HUES64 (cell line): ENCODE data around the gene PCA3. TPM values are rescaled to one million over a fixed set of nuclear protein-coding genes. Genes with fewer than 3 reads are reported as not detected.

Source experiments
- H3K27ac ChIP-seq: 2 replicates; pipeline ENCODE4 v1.7.0; 2013; ENCODE audit warnings: low read depth, low read length, inconsistent platforms
- H3K27me3 ChIP-seq: 2 replicates; pipeline ENCODE4 v1.6.1; 2013; ENCODE audit warnings: mild to moderate bottlenecking, low read length; ENCODE audit not compliant: insufficient read depth
- H3K36me3 ChIP-seq: 2 replicates; pipeline ENCODE4 v1.6.1; 2013; ENCODE audit warnings: mild to moderate bottlenecking, low read length; ENCODE audit not compliant: insufficient read depth
- H3K4me1 ChIP-seq: 2 replicates; pipeline ENCODE4 v1.6.1; 2013; ENCODE audit warnings: mild to moderate bottlenecking, low read length, moderate library complexity; ENCODE audit not compliant: insufficient read depth
- H3K4me3 ChIP-seq: 2 replicates; pipeline ENCODE4 v1.5.1; 2013; ENCODE audit warnings: mild to moderate bottlenecking, low read length, moderate library complexity
- H3K9ac ChIP-seq: 2 replicates; pipeline ENCODE4 v1.6.1; 2013; ENCODE audit warnings: mild to moderate bottlenecking, low read depth, low read length
- H3K9me3 ChIP-seq: 2 replicates; pipeline ENCODE4 v1.6.1; 2013; ENCODE audit warnings: low read depth, low read length; ENCODE audit not compliant: insufficient read depth
- WGBS: fragments of 150-250, 120-280 bp; methylation state at CpG from one replicate; pipeline ENCODE4 v1.1.7; 2013; ENCODE audit warnings: missing lambda C conversion rate; 5-methylcytosine and 5-hydroxymethylcytosine counted together
- polyA plus RNA-seq, 2 experiments: library from polyadenylated mRNA; stranded (reverse); fragments of 50-300 nt; gene quantifications; one replicate each; pipeline ENCODE4 v1.2.3, GENCODE V29; 2013

PCA3 gene
- not detected for polyA plus RNA-seq (2013, experiment 1 of 2)
- polyA plus RNA-seq (2013, experiment 2 of 2) = not detected

DNA sequence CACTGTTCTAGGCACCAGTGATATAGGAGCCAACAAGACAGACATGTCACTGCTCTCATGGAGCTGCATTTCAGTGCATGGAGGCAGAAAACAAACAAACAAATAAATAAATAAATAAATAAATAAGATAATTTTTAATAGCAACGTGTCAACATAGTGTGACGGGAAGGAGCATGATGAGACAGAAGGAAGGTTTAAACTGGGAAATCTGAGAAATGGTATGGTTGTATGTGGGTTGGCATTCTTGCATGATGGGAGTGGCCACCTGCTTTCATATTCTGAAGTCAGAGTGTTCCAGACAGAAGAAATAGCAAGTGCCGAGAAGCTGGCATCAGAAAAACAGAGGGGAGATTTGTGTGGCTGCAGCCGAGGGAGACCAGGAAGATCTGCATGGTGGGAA, at the start of gene PCA3:
Gene PCA3 (plus strand): TSS at position 301 of the 400 bp plus-strand sequence.
- Histone ChIP-seq H3K27ac (no peak within 1 kb of the TSS), H3K9ac (no peak within 1 kb of the TSS), H3K4me1 (no peaks in the 10 kb centered on the region), H3K27me3 (no peaks in the 10 kb centered on the region), H3K9me3 (no peaks in the 10 kb centered on the region), H3K4me3 (no peak within 1 kb of the TSS), H3K36me3 (no peaks in the 10 kb centered on the region)
- 93% methylated on average over 4 of the region's 4 CpGs for WGBS

DNA sequence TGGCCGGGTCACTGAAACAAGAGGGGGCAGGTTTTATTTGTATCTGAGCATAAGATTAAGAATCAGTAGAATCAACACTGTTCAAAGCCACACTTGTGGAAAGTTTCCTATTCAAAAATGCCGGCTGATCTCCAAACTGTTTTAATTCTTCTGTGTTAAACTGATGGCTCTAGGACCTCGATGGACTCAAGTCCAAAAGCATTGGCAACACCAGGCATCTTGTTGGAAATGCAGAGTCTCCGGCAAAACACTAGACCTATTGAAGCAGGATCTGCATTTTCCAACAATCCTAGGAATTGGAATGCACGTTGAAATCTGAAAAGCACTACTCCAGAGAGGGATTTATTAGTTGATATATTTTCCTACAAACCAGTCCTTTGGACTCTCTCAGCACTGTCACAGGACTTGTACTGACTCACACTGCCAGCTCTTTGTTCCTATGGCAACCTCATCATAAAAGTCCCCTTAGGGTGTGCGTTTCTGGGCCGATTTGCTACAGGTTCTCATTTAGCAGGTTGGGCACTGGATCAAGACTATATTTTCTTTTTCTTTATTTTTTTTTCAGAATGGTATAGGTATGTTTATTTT, 48.1 kb upstream of the PCA3 start:
- Histone ChIP-seq H3K9ac (no peak overlapping the region), H3K27me3 (no peaks in the 10 kb centered on the region), H3K27ac (no peak overlapping the region), H3K9me3 (no peaks in the 10 kb centered on the region), H3K36me3 (no peaks in the 10 kb centered on the region), H3K4me3 (no peak overlapping the region), H3K4me1 (peaks cover 3% of the 10 kb centered on the region; the same call in 1 of the 2 replicates)
- WGBS = 87% methylated on average over 5 of the region's 7 CpGs

GRCh38 chr9:76717176-76717575, 47.1 kb upstream of the PCA3 start:
- H3K4me1 ChIP-seq = peaks cover 3% of the 10 kb centered on the region; the same call in 1 of the 2 replicates

DNA sequence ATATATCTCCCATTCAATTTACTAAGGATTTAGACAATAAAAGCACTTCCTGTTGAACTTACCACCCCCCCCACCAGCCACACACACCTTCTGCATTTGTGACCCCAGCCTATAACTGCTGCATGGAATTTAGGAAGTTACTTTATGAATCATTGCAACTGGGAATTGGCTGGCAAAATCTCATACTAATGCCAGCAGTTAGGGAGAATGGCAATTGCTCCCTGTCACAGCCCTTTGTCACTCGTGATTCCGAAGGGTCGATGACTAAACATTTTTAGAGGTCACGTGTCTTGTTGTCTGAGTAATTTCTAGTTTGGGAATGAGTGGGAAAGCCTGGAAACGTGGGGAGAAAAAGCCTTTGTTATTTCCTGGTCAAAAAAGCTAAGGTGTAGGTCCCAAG, 46.6 kb upstream of the PCA3 start:
- 87% methylated on average over 5 of the region's 5 CpGs for WGBS
- H3K36me3 ChIP-seq = no peaks in the 10 kb centered on the region
- H3K4me3 ChIP-seq = no peak overlapping the region
- no peak overlapping the region for H3K27ac ChIP-seq
- H3K9me3 ChIP-seq = no peaks in the 10 kb centered on the region
- H3K27me3 ChIP-seq = no peaks in the 10 kb centered on the region
- H3K9ac ChIP-seq = no peak overlapping the region
- peaks cover 3% of the 10 kb centered on the region; the same call in 1 of the 2 replicates for H3K4me1 ChIP-seq

More at GRCh38 chr9:76717176-76717575, 47.1 kb upstream of the PCA3 start:
- H3K27ac ChIP-seq = no peak overlapping the region
- no peaks in the 10 kb centered on the region for H3K27me3 ChIP-seq
- no peaks in the 10 kb centered on the region for H3K9me3 ChIP-seq
- H3K36me3 ChIP-seq = no peaks in the 10 kb centered on the region
- no peak overlapping the region for H3K9ac ChIP-seq
- 91% methylated on average over 5 of the region's 5 CpGs for WGBS
- H3K4me3 ChIP-seq = no peak overlapping the region

DNA sequence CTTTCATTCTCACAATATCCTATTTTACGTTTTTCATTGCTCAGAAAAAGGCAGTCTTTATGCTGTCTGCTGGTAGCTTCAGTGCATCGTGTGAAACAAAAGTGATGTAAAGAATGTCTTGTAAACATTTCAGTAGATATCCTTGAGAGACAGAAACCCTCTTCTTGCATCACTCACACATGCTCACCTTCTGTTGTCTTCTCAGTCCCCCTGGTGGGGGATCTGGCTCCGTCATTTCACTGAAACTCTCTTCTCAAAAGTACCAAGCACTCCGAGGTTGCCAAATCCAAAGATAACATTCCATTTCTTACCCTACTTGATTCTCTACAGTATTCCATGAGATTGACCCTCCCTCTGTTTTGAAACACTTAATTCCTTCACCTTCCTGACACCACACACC, 46.1 kb upstream of the PCA3 start:
- no peaks in the 10 kb centered on the region for H3K36me3 ChIP-seq
- H3K27ac ChIP-seq = no peak overlapping the region
- 84% methylated on average over 4 of the region's 4 CpGs for WGBS
- no peaks in the 10 kb centered on the region for H3K9me3 ChIP-seq
- H3K4me3 ChIP-seq = no peak overlapping the region
- H3K9ac ChIP-seq = no peak overlapping the region
- no peaks in the 10 kb centered on the region for H3K27me3 ChIP-seq
- H3K4me1 ChIP-seq = peaks cover 3% of the 10 kb centered on the region; the same call in 1 of the 2 replicates

- Histone ChIP-seq H3K4me1 (peaks cover 3% of the 10 kb centered on the region; the same call in 1 of the 2 replicates), H3K9ac (no peak overlapping the region), H3K27ac (no peak overlapping the region), H3K27me3 (no peaks in the 10 kb centered on the region), H3K36me3 (no peaks in the 10 kb centered on the region), H3K4me3 (no peak overlapping the region), H3K9me3 (no peaks in the 10 kb centered on the region)
- 74% methylated on average over 2 of the region's 3 CpGs for WGBS
Observed at GRCh38 chr9:76720245-76720644, 44.0 kb upstream of the PCA3 start.

DNA sequence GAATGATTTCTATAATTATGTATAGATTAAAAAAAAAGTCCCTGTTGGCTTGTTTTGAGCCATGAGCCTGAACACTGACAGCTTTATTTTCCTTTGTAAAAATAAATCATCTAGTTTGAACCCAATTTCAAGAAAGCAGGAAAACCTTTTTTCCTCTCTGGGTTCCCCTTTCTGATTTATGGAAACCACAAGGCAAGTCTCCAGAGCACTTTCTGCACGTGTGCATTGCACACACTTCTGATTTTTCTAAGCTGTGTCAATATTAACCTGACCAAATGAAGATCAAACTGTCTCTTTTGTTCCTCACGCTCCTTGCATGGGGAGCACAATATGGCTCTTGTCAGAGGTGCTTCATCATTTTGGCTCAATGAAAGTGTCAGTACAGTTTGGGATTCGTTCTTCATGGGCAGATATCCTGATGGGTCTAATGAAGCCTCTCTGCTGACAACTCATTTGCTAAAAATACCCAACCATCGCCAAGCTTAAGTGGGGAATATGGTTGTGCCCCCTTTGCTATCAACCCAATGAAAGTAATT, 39.2 kb upstream of the PCA3 start:
- WGBS = 92% methylated on average over 4 of the region's 4 CpGs
- Histone ChIP-seq H3K9me3 (no peaks in the 10 kb centered on the region), H3K4me3 (no peak overlapping the region), H3K9ac (no peak overlapping the region), H3K27me3 (no peaks in the 10 kb centered on the region), H3K27ac (no peak overlapping the region), H3K36me3 (no peaks in the 10 kb centered on the region), H3K4me1 (no peaks in the 10 kb centered on the region)

DNA sequence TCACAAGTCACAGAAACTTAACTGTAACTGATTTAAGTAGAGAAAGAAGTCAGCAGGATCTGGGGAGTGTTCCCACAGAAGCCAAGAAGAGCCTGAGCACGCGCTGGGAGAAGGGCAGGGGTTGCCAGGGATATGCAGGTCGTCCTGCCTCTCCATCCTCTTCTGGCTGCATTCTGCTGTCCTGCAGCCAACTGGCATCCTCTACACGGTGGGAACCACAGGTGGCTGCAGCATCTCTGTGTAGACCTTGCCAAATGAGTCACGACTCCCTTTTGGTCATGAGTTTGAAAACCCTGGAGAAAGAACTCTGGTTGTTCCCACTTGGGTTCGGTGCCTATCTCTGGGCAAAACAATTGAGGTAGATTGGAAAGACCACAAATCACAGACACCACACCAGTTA, 38.4 kb upstream of the PCA3 start:
- H3K9me3 ChIP-seq = no peaks in the 10 kb centered on the region
- 75% methylated on average over 5 of the region's 6 CpGs for WGBS
- no peaks in the 10 kb centered on the region for H3K27me3 ChIP-seq
- no peak overlapping the region for H3K27ac ChIP-seq
- no peaks in the 10 kb centered on the region for H3K4me1 ChIP-seq
- H3K4me3 ChIP-seq = no peak overlapping the region
- no peak overlapping the region for H3K9ac ChIP-seq
- H3K36me3 ChIP-seq = no peaks in the 10 kb centered on the region

- no peak overlapping the region for H3K4me3 ChIP-seq
- no peaks in the 10 kb centered on the region for H3K27me3 ChIP-seq
- no peaks in the 10 kb centered on the region for H3K4me1 ChIP-seq
- 91% methylated on average over 3 of the region's 3 CpGs for WGBS
- no peak overlapping the region for H3K27ac ChIP-seq
- no peak overlapping the region for H3K9ac ChIP-seq
- no peaks in the 10 kb centered on the region for H3K36me3 ChIP-seq
- no peaks in the 10 kb centered on the region for H3K9me3 ChIP-seq
Observed at GRCh38 chr9:76729116-76729515, 35.1 kb upstream of the PCA3 start.

DNA sequence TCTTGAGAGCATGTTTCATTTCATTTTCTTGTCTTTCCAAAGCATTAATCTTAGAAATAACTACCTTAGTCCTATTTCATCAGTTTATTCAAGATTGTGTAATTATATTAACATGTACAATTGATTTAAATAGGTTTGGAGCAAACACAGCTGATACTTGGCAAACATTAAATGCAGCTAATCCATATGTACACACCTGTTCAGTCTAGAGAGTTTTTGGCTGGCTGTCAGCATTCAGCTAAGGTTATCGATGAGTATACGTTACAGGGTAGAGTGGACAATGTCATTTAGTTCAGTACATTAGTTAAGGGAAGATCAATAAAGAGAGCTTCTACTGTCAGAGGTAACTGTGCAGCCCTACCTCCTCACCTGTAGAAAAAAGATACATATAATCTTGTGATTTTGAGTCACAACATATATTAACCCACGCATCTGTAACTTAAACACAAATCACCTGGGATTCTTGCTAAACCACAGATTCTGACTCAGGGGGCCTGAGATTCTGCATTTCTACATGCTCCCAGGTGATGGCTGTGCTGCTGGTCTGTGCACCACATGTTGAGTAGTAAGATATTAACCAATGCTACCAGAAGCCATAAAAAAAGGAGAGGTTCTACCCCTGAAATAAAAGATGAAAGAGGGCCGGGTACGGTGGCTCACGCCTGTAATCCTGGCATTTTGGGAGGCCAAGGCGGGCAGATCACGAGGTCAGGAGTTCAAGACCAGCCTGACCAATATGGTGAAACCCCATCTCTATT, 34.1 kb upstream of the PCA3 start:
- no peak overlapping the region for H3K9ac ChIP-seq
- no peaks in the 10 kb centered on the region for H3K27me3 ChIP-seq
- no peaks in the 10 kb centered on the region for H3K9me3 ChIP-seq
- H3K36me3 ChIP-seq = no peaks in the 10 kb centered on the region
- H3K4me3 ChIP-seq = no peak overlapping the region
- 94% methylated on average over 8 of the region's 8 CpGs for WGBS
- no peak overlapping the region for H3K27ac ChIP-seq
- H3K4me1 ChIP-seq = no peaks in the 10 kb centered on the region

GRCh38 chr9:76730801-76731200, 33.4 kb upstream of the PCA3 start:
- H3K9ac ChIP-seq = no peak overlapping the region
- no peaks in the 10 kb centered on the region for H3K27me3 ChIP-seq
- no peak overlapping the region for H3K27ac ChIP-seq
- H3K4me3 ChIP-seq = no peak overlapping the region
- no peaks in the 10 kb centered on the region for H3K9me3 ChIP-seq
- no peaks in the 10 kb centered on the region for H3K36me3 ChIP-seq
- H3K4me1 ChIP-seq = no peaks in the 10 kb centered on the region
- WGBS = 96% methylated on average over 6 of the region's 6 CpGs
